Measurements from ENCODE around the gene GSTM1. TPM values are rescaled to one million over a fixed set of nuclear protein-coding genes. Genes with fewer than 3 reads are reported as not detected.

GSTM1 gene
- total RNA-seq, 1 donor from 2014 or later: 48.8 TPM

- peaks cover 10% of the 10 kb centered on the region for H3K9me3 Mint-ChIP-seq
- peaks cover 1% of the 10 kb centered on the region for H3K36me3 Mint-ChIP-seq
- peaks cover 18% of the 10 kb centered on the region for H3K4me1 Mint-ChIP-seq
- no peak overlapping the region for H3K4me3 Mint-ChIP-seq
- peaks cover 34% of the 10 kb centered on the region for H3K27me3 Mint-ChIP-seq (ENCODE audit: low read depth)
- no peak for DNase-seq (ENCODE audit: low spot score in 2 of 2, unreplicated experiment in 2 of 2)
- TF ChIP-seq CTCF (IDR thresholded peaks at IDR 0.05; ENCODE audit: unreplicated experiment): no peak
- no peak overlapping the region for H3K27ac Mint-ChIP-seq
These were observed 37.0 kb upstream of the GSTM1 start for GRCh38 chr1:109650609-109651008.

- Mint-ChIP-seq H3K9me3 (peaks cover 3% of the 10 kb centered on the region), H3K27ac (no peak overlapping the region), H3K4me3 (no peak overlapping the region), H3K4me1 (peaks cover 25% of the 10 kb centered on the region), H3K27me3 (ENCODE audit: low read depth) (peaks cover 34% of the 10 kb centered on the region), H3K36me3 (no peaks in the 10 kb centered on the region)
- no peak for DNase-seq (ENCODE audit: low spot score in 2 of 2, unreplicated experiment in 2 of 2)
- no peak for TF ChIP-seq CTCF (IDR thresholded peaks at IDR 0.05; ENCODE audit: unreplicated experiment)
These were observed 35.2 kb upstream of the GSTM1 start for GRCh38 chr1:109652402-109652801.

- Mint-ChIP-seq H3K36me3 (no peaks in the 10 kb centered on the region), H3K4me3 (no peak overlapping the region), H3K4me1 (peaks cover 26% of the 10 kb centered on the region), H3K27me3 (ENCODE audit: low read depth) (peaks cover 34% of the 10 kb centered on the region), H3K27ac (no peak overlapping the region), H3K9me3 (peaks cover under 1% of the 10 kb centered on the region)
- no peak for TF ChIP-seq CTCF (IDR thresholded peaks at IDR 0.05; ENCODE audit: unreplicated experiment)
- DNase-seq (ENCODE audit: low spot score in 2 of 2, unreplicated experiment in 2 of 2): no peak
These were observed 34.3 kb upstream of the GSTM1 start for GRCh38 chr1:109653306-109653705.

- Mint-ChIP-seq H3K36me3 (no peaks in the 10 kb centered on the region), H3K4me1 (peaks cover 37% of the 10 kb centered on the region), H3K9me3 (no peaks in the 10 kb centered on the region), H3K27me3 (ENCODE audit: low read depth) (peaks cover 34% of the 10 kb centered on the region), H3K4me3 (no peak overlapping the region), H3K27ac (no peak overlapping the region)
- DNase-seq (ENCODE audit: low spot score in 2 of 2, unreplicated experiment in 2 of 2): no peak
- no peak for TF ChIP-seq CTCF (IDR thresholded peaks at IDR 0.05; ENCODE audit: unreplicated experiment)
These were observed 33.1 kb upstream of the GSTM1 start for GRCh38 chr1:109654519-109654918.

- no peak for TF ChIP-seq CTCF (IDR thresholded peaks at IDR 0.05; ENCODE audit: unreplicated experiment)
- Mint-ChIP-seq H3K27me3 (ENCODE audit: low read depth) (peaks cover 29% of the 10 kb centered on the region), H3K9me3 (no peaks in the 10 kb centered on the region), H3K27ac (peak within 1 kb of the TSS; percentile 91), H3K4me1 (peaks cover 37% of the 10 kb centered on the region), H3K4me3 (peak within 1 kb of the TSS; percentile 92), H3K36me3 (no peaks in the 10 kb centered on the region)
- DNase-seq (ENCODE audit: low spot score in 2 of 2, unreplicated experiment in 2 of 2): peak; percentile 50 to 77
These were observed 31.8 kb upstream of the GSTM1 start, which contains the start of gene GSTM4 for GRCh38 chr1:109655615-109656519. TSS of gene GSTM4 (plus strand) at chr1:109656099. CDS start at chr1:109656390, 291 bp downstream.
